ENCODE results near the gene TLN1.

TLN1 gene

GRCh38 chr9:35656348-35656747, 75.6 kb downstream of the TLN1 start:
- TF ChIP-seq, protein P1, sequence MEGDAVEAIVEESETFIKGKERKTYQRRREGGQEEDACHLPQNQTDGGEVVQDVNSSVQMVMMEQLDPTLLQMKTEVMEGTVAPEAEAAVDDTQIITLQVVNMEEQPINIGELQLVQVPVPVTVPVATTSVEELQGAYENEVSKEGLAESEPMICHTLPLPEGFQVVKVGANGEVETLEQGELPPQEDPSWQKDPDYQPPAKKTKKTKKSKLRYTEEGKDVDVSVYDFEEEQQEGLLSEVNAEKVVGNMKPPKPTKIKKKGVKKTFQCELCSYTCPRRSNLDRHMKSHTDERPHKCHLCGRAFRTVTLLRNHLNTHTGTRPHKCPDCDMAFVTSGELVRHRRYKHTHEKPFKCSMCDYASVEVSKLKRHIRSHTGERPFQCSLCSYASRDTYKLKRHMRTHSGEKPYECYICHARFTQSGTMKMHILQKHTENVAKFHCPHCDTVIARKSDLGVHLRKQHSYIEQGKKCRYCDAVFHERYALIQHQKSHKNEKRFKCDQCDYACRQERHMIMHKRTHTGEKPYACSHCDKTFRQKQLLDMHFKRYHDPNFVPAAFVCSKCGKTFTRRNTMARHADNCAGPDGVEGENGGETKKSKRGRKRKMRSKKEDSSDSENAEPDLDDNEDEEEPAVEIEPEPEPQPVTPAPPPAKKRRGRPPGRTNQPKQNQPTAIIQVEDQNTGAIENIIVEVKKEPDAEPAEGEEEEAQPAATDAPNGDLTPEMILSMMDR (IDR thresholded peaks at IDR 0.05) = no peak

GRCh38 chr9:35653611-35654010, 78.4 kb downstream of the TLN1 start:
- TF ChIP-seq, protein P1 (IDR thresholded peaks at IDR 0.05) = no peak

DNA sequence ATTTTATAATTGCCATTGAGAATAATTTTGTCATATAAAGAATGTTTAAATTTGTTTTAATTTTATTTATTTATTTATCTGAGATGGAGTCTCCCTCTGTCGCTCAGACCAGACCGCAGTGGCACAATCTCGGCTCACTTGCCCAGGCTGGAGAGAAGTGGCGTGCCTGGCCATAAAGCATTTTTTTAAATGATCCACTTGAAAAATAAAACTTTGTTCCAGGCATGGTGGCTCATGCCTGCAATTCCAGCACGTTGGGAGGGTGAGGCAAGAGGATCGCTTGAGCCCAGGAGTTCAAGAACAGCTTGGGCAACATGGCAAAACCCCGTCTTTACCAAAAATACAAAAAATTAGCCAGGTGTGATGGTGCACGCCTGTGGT, 79.2 kb downstream of the TLN1 start:
- TF ChIP-seq, protein P1 (IDR thresholded peaks at IDR 0.05) = no peak

DNA sequence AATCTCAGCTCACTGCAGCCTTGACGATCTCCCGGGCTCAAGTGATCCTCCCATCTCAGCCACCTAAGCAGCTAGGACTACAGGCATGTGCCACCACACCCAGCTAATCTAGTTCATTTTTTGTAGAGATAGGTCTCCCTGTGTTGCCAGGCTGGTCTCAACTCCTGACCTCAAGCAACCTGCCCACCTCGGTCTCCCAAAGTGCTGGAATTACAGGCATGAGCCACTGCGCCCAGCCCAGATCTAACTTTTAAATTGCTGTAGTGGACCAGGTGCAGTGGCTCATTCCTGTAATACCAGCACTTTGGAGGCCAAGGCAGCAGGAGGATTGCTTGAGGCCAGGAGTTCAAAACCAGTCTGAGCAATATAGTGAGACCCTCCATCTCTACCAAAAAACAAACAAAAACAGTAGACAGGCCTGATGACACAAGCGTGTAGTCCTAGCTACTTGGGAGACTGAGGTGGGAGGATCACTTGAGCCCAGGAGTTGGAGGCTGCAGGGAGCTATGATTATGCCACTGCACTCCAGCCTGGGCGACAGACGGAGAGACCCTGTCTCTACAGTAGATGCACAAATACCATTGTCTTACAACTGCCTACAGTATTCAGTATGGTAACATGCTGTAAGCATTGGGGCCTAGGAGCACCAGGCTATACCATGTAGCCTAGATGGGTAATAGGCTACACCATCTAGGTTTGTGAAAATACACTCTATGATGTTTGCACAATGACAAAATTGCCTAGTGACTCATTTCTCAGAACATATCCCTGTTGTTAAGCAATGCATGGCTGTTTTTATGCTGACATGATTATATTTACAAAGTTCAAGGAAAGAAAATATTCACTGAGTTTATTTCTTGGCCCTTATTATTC, 79.8 kb downstream of the TLN1 start:
- TF ChIP-seq, protein P1 (IDR thresholded peaks at IDR 0.05) = no peak

DNA sequence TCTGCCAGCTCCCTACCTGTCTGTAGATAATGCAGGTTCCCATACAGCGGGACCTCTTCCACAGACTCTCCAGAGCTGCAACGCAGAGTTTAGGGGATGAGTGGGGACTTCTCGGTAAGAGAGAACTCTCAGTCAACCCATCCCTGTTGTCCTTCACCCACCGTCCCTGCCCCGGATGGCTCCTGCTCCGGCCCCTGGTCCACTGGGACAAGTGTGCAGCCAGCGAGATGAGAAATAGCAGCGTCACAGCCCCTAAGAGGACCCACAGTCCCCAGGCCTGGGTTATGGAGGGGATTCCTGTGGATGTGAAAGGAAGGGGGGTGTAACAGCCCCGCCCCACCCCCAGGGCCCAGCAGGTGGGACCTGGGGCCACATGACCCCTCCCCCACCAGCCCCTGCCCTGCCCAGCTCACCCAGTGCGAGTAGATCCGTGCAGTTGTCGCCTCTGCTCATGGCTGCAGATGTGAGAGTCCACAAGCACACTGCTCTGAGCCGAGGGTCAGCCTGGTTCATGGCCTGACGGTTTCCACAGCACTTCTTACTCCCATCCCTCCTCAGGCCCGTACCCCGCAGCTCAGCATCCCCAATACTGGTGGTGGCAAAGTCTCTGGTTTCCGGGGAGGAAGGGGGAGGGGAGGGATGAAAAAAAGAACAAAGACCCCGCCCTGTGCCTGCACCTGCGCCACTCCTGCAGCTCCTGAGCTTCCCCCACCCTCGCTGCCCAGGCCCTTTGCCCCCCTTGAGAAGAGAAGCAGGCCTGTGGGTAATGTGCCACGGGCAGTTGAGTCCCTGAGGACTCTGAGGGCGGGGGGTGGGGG, 81.4 kb downstream of the TLN1 start, which contains the start of gene SIT1:
Gene SIT1 (minus strand): TSS at position 591 of the 818 bp plus-strand sequence. CDS start 78 bp downstream, at position 513.
- TF ChIP-seq, protein P1 (IDR thresholded peaks at IDR 0.05) = no peak

- TF ChIP-seq, protein P1 (IDR thresholded peaks at IDR 0.05) = no peak
These were observed 82.3 kb downstream of the TLN1 start for GRCh38 chr9:35649431-35650340.

Measured in LNCAP (cell line).